Activated CD8-positive, alpha-beta memory T cell treated with anti-CD3 and anti-CD28 coated beads for 36 hours (primary cell): ENCODE measurements around the gene MLF1. TPM values are rescaled to one million over a fixed set of nuclear protein-coding genes. Genes with fewer than 3 reads are reported as not detected.

Experiments used
- CTCF ChIA-PET: fragments of 350-600 bp; sonication (Branson Sonifier 250); formaldehyde crosslinking; loops from one replicate; lab custom pipeline; 2021; ENCODE audit warnings: antibody characterized with exemption; lab: Charles Lee
- POLR2A ChIA-PET: fragments of 350-600 bp; sonication (Branson Sonifier 250); formaldehyde crosslinking; loops from one replicate; lab custom pipeline; 2021; ENCODE audit warnings: antibody characterized with exemption; lab: Charles Lee
- total RNA-seq, 2 experiments: library from RNA; stranded (reverse); gene quantifications; one replicate each; pipeline ENCODE4 v1.2.3, GENCODE V29; 2021

Gene MLF1
- total RNA-seq, 2 experiments from 2014 or later = 2.8 to 4.7 TPM

- POLR2A ChIA-PET = no interaction called here
- CTCF ChIA-PET = no interaction called here
Observed at GRCh38 chr3:158571969-158572765, 1.2 kb downstream of the MLF1 start.

GRCh38 chr3:158572766-158573060, 1.7 kb downstream of the MLF1 start:
- CTCF ChIA-PET = no interaction called here
- POLR2A ChIA-PET = no interaction called here

DNA sequence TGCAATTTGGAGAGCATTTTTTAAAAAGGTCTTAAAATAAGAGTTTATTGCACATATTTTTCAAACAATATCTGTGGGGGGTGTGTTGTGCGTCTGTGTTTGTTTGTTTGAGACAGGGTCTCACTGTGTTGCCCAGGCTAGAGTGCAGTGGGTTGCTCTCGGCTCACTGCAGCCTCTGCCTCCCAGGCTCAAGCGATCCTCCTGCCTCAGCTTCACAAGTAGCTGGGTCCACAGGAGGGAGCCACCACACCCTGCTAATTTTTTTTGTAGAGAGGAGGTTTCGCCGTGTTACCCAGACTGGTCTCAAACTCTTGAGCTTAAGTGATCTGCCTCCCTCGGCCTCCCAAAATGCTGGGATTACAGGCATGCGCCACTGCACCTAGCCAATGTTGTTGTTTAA, 2.7 kb downstream of the MLF1 start:
- POLR2A ChIA-PET = no interaction called here
- CTCF ChIA-PET = interaction anchor here (0.7 kb wide), 1 partner anchor 70 kb away, joined by 3 read pairs; no protein-coding TSS in a partner anchor

DNA sequence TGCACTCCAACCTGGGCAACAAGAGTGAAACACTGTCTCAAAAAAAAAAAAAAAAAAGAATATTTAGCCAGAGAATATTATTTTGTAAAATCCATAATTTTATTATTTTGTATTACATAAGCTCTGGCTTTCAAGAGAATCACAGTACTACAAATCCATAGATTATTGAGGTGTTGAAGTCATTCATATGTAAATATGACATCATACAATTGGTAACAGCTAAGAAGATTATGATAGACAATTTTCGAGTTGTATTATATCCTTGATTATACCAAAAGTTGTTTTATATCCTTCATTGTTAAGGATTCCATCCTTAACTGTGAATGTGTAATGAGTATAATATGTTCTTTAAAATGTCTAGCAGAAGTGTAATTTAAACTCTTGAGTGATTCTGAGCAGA, 3.7 kb downstream of the MLF1 start:
- ChIA-PET CTCF (no interaction called here), POLR2A (no interaction called here)

- ChIA-PET POLR2A (no interaction called here), CTCF (no interaction called here)
Observed at GRCh38 chr3:158590223-158590622, 19.2 kb downstream of the MLF1 start.

DNA sequence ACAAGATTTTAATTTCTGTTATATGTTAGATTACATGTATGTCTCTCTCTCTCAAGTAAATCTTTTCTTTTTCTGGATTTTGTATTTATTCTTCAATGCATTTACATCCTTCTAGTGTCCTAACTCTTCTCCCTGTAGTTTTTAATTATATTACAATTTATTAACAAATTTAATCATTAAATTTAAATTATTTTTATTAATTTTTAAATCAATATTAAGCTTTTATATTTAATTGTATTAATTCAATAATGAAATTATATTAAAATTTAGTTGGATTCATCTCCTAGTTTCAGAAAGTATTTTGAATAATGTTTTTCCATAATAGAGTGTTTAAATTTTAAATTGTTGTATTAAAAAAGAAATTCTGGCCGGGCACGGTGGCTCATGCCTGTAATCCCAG, 29.8 kb downstream of the MLF1 start:
- POLR2A ChIA-PET = no interaction called here
- CTCF ChIA-PET = no interaction called here

- ChIA-PET POLR2A (no interaction called here), CTCF (no interaction called here)
Observed at GRCh38 chr3:158602227-158602626, 31.2 kb downstream of the MLF1 start.

DNA sequence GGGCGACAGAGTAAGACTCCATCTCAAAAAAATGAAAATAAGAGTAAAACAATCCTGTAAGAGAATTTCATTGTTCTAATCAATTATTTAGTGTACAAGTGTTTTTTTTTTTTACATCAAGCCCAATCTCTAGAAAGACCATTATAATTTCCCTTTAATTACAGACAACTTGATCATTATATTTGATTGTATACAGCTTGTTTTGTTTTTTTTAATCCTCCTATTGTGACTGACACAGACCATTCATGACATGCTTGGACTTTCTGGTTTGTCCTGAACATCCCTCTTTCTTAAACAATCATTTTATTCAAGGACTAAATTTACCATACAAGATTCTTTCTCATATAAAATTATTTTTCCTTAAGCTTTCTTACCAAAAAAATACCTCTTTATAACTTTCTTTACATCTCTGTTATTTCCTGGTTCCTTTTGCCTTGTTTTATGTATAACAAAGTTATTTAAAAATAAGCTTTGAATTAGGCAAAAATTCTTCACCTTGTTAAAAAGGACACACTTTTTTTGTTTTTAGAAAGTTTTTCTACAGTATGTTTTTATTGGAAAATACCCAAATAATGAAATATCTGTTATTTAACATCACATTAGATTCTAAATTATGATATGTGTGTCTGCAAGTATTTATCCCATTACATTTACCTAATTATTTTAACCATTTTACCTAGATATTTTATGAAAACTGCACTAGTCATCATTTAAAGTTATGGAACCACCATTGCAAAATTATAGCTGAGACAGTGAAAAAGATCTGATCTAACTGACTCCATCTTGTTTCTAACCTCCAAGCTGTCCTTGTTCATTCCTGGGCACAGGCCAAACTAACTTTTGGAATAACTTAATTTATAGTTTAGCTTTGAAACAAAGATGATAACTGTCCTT, 47.2 kb downstream of the MLF1 start:
- ChIA-PET CTCF (no interaction called here), POLR2A (no interaction called here)

DNA sequence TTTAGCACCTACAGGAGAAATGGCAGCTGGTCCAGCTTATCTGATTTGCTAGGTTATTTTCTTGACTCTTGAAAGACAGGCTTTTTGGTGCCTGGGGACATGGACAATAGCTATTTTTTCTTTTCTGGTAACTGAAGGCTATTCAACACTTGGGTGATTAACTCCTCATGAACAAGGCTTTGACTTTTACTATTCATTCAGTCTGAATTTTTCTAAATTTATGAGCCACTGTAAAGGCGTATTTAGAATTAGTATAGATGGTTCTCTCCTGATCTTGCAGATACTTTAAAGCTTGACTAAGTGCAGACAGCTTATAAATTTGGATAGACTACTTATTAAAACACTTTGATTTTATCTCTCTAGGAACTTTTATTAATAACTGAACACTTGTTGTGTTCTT, 54.9 kb downstream of the MLF1 start:
- ChIA-PET CTCF (no interaction called here), POLR2A (no interaction called here)

DNA sequence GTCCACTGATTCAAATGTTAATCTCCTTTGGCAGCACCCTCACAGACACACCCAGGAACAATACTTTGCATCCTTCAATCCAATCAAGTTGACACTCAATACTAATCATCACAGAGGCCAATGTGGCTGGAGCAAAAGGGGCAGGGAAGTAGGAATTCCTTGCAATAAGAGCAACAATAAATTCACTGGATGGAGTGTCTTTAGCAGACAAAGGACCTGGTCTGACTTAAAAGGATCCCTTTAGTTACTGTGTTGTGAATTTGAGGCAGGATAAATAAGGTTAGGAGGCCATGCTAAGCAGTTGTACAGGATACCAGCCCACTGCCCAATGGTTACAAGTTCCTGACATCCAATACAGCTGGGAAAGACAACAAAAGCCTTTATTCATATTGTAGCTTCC, 61.0 kb downstream of the MLF1 start:
- ChIA-PET CTCF (no interaction called here), POLR2A (no interaction called here)

DNA sequence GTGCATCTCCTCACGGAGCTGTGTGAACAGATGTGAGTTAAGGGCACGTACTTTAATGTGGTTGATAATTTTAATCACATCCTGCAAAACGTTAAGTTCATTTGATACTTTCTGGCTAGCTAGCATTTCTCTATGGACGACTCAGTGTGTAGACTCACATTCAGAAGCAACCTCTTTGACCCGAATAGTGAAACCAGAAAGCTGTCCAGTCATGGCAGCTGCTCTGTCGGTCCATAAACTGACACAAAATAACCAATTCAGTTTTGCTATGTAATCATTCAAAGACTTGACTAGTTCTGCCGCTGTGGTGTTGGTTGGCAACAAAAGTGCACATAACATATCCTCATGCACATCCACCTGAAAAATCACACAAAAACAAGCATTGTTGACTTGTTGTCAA, 69.7 kb downstream of the MLF1 start:
- ChIA-PET CTCF (no interaction called here), POLR2A (no interaction called here)

- ChIA-PET CTCF (interaction anchor here (1.7 kb wide), 1 partner anchor 71 kb away, joined by 3 read pairs; the partner anchor contains the start of gene MLF1), POLR2A (interaction anchor here (1.5 kb wide), 1 partner anchor 72 kb away, joined by 5 read pairs; the partner anchor contains the start of gene MLF1)
Observed at GRCh38 chr3:158642005-158642404, 71.0 kb downstream of the MLF1 start.

DNA sequence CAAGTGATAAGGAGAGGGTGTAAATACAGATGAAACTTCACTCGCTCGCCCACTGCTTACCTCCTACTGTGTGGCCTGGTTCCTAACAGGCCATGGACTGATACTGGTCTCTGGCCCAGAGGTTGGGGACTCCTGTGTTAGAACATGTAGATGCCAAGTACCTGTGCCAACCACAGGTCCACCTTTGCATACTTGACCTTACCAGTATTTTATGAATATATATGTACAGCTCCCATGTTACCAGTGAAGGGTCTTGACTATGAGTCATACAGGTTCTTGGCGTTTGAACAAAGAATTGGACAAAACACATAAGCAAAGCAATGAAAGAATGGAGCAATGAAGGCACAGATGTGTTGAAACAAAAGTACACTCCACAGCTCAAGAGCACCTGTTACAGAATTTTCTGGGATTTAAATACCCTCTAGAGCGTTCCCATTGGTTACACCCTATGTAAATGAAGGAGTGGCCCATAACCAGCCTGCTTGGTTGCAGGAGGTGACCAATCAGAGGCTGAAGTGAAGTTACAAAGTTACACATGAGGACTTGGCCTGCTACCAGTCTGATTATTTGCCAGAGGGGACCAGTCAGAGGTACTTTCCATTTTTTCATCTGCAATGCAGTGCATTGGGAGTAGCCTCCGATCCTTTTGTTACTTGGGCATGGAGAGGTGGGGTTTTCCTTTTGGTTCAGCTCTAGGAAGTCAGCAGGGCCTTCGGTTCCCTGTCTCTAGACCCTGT, 71.6 kb downstream of the MLF1 start:
- ChIA-PET CTCF (interaction anchor here (1.7 kb wide), 1 partner anchor 71 kb away, joined by 3 read pairs; the partner anchor contains the start of gene MLF1), POLR2A (interaction anchor here (1.5 kb wide), 1 partner anchor 72 kb away, joined by 5 read pairs; the partner anchor contains the start of gene MLF1)

DNA sequence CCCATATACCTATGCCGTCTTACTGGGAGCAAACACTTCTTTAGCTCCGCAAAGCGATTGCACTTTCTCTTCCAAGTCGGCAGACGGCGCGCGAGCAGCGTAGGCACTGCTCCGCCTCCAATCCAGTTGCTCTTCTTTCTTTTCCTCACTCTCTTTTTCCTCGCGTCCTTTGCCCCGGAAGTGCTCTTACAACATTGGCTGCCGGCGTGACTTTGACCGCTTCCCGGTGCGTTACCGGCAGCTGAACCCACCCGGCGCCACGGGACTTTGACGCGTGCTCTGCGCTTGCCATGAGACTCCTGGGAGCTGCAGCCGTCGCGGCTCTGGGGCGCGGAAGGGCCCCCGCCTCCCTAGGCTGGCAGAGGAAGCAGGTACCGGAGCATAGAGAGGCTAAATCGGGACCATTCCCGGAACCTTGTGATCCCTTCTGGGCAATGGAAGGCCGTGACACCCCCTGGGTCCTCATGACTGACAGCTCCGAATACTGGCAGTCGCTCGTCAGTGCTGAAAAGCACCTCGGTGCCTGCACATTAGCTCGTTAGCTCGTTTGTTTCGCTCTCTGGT, 73.4 kb downstream of the MLF1 start, which contains the start of gene GFM1:
GFM1 (plus strand) TSS at position 183 of the 564 bp plus-strand sequence; CDS start at position 291, 108 bp downstream.
- CTCF ChIA-PET = interaction anchor here (0.7 to 1.8 kb wide), 9 partner anchors 15 to 145 kb away, joined by 3 to 8 read pairs (median 3); partner anchors contain the start of genes LXN and MLF1

GRCh38 chr3:158649791-158650190, 78.8 kb downstream of the MLF1 start:
- CTCF ChIA-PET = no interaction called here
- POLR2A ChIA-PET = no interaction called here

More for the DNA sequence above, 73.4 kb downstream of the MLF1 start, which contains the start of gene GFM1:
- POLR2A ChIA-PET = interaction anchor here (0.6 to 1.5 kb wide), 4 partner anchors 16 to 535 kb away, joined by 3 to 6 read pairs (median 4); partner anchors contain the start of gene RSRC1

DNA sequence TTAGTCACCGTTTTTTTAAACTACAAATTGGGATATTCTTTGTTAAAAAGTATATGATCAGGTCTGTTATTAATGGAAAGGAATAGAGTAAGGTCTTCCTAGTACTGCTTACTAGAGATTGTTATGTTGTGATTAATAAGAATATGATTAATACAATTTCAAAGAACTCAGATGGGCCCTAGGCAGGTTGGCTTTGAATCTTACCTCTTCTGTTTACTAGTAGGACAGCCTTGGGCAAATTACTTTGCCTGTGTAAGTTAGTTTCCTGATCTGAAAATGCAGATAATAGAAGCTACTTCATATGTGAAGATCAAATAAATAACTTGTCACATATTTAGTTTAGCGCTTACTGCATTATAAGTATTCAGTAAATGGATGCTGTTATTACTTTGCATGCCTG, 80.2 kb downstream of the MLF1 start:
- CTCF ChIA-PET = no interaction called here
- POLR2A ChIA-PET = no interaction called here

- POLR2A ChIA-PET = no interaction called here
- CTCF ChIA-PET = no interaction called here
Observed at GRCh38 chr3:158652463-158652862, 81.5 kb downstream of the MLF1 start.
